K562 treated with DMSO at 1 percent for 48 hours (cell line): ENCODE results near the gene OPN1LW. TPM values are rescaled to one million over a fixed set of nuclear protein-coding genes. Genes with fewer than 3 reads are reported as not detected.

Experiments
- total RNA-seq: library from RNA; unstranded; fragments of 300-600 nt; gene quantifications from 2 replicates; pipeline ENCODE4 v1.2.3, GENCODE V29; 2022; ENCODE audit warnings: low replicate concordance; ENCODE audit errors: extremely low read depth

The OPN1LW gene
- not detected in 2 replicates for total RNA-seq

GRCh38 chrX:154144010-154144409 lies at the start of gene OPN1LW:
Gene OPN1LW (plus strand): TSS chrX:154144243. CDS start chrX:154144284, 41 bp downstream.

DNA sequence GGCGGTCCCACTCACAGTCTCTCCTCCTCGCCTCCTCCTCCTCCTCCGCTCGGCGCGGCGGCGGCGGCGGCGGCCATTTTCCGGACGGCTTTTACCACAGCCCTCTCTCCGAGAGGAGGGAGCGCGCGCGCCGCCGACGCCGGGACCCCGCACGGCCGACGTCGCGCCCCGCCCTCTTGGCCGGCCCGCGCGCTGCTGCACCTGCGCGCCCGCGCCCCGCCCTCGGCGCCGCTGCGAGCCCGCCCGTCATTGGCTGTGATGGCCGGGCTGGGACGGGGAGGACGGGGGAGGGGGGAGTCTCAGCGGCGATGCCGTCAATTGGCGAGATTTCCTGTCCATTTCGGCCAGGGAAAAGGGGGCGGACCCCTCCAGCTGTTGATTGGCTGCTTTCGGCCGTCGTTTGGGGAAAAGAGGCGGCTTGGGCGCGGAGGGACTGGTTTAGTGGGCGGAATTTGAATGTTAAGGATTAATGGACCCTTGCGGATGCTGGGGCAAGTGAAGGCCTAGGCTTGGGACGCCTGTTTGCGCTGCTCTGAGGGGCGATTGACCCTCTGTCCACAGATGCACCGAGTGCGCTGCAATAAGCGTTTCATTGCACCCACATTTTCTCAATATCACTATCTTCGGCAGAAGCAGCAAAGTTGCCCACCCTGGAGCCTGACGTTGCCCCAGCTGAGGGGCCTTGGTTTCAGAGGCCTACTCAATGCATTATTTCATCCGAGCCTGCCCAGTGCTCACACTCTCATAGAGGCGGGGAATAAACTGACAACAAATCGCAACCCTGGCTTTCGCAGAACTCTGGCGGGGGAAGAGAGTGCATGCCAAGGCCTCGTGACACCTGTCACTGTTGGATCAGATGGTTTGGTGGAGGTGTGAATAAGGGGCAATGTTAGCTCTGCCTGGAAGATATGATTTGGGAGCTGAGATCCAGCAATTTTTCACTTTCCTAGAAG lies 46.2 kb upstream of the OPN1LW start, which contains the start of gene MECP2:
TSS of gene MECP2 (minus strand) at position 129 of the 953 bp plus-strand sequence.

GRCh38 chrX:154182296-154182695 lies 38.3 kb downstream of the OPN1LW start, which contains the start of gene OPN1MW:
Gene OPN1MW (plus strand): TSS chrX:154182596. CDS start chrX:154182678, 82 bp downstream.

Other genes with a start within 250 kb of the OPN1LW start
- gene AVPR2, start 239.6 kb upstream of the OPN1LW start, total RNA-seq, result not detected in 2 replicates
- not detected in 2 replicates for gene ARHGAP4, start 218.0 kb upstream of the OPN1LW start, total RNA-seq
- gene NAA10, start 209.2 kb upstream of the OPN1LW start, total RNA-seq, result not detected in 2 replicates
- not detected in 2 replicates for gene RENBP, start 199.6 kb upstream of the OPN1LW start, total RNA-seq
- 51.6 TPM in 1 of 2 replicates, not detected in the other for gene HCFC1, start 172.4 kb upstream of the OPN1LW start, total RNA-seq
- gene TMEM187, start 171.5 kb upstream of the OPN1LW start, total RNA-seq, result not detected in 2 replicates
- gene IRAK1, start 124.3 kb upstream of the OPN1LW start, total RNA-seq, result not detected in 2 replicates
- gene MECP2, start 46.5 kb upstream of the OPN1LW start, total RNA-seq, result 1,743 TPM in 1 of 2 replicates, not detected in the other
- not detected in 2 replicates for gene OPN1MW, start 38.4 kb downstream of the OPN1LW start, total RNA-seq
- not detected in 2 replicates for gene OPN1MW2, start 75.5 kb downstream of the OPN1LW start, total RNA-seq
- gene OPN1MW3, start 113.3 kb downstream of the OPN1LW start, total RNA-seq, result not detected in 2 replicates
- gene TEX28, start 150.9 kb downstream of the OPN1LW start, total RNA-seq, result not detected in 2 replicates
- gene TKTL1, start 151.6 kb downstream of the OPN1LW start, total RNA-seq, result not detected in 2 replicates
- 349 TPM in 1 of 2 replicates, not detected in the other for gene FLNA, start 230.4 kb downstream of the OPN1LW start, total RNA-seq
- gene EMD, start 235.1 kb downstream of the OPN1LW start, total RNA-seq, result not detected in 2 replicates